Left kidney (tissue), 2 donors: Measurements from ENCODE around the gene ASB8. TPM values are rescaled to one million over a fixed set of nuclear protein-coding genes. Genes with fewer than 3 reads are reported as not detected.
"Not testable (repeated sequence)": the region's sequence is repeated elsewhere in the genome, so short reads cannot be mapped to it uniquely, and the experiment has no call there.

Experiments used
- DNase-seq: peaks from one replicate; pipeline ENCODE4 v3.0.0-alpha.2; 2013
- polyA plus RNA-seq: library from polyadenylated mRNA; unstranded; fragments of 120-200 nt; gene quantifications from one replicate; pipeline ENCODE4 v1.2.1, GENCODE V29; 2013; ENCODE audit not compliant: insufficient read length

Gene ASB8
- polyA plus RNA-seq, 1 donor: 47.0 TPM

DNA sequence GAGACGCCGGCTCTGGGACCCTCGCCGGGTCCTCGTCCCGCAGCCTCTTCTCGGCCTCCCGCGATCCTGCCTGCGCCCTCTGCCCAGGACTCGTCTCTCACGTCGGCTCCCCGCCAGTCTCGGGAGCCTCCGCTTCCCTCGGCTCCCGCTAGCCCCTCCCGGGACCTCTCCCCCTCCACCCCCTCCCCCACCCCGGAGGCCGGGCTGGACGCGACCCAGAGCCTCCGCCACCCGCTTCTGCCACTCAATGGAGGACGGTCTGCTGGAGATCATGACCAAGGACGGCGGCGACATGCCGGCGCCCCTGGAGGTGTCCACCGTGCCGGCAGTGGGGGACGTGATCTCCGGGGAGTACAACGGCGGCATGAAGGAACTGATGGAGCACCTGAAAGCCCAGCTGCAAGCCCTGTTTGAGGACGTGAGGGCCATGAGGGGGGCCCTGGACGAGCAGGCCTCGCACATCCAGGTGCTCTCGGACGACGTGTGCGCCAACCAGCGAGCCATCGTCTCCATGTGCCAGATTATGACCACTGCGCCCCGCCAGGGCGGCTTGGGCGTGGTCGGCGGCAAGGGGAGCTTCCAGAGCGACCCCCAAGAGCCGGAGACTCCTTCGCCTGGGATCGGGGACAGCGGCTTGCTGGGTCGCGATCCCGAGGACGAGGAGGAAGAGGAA lies 26.7 kb upstream of the ASB8 start:
- no peak for DNase-seq

- peak; percentile 80 for DNase-seq
Observed at GRCh38 chr12:48183091-48183875, 26.0 kb upstream of the ASB8 start, which contains the start of gene CCDC184. Gene CCDC184, plus strand, starts transcription at chr12:48183644. Its CDS starts 479 bp downstream, at chr12:48184123.

- DNase-seq: no peak
Observed at GRCh38 chr12:48182631-48183030, 25.3 kb upstream of the ASB8 start.

DNA sequence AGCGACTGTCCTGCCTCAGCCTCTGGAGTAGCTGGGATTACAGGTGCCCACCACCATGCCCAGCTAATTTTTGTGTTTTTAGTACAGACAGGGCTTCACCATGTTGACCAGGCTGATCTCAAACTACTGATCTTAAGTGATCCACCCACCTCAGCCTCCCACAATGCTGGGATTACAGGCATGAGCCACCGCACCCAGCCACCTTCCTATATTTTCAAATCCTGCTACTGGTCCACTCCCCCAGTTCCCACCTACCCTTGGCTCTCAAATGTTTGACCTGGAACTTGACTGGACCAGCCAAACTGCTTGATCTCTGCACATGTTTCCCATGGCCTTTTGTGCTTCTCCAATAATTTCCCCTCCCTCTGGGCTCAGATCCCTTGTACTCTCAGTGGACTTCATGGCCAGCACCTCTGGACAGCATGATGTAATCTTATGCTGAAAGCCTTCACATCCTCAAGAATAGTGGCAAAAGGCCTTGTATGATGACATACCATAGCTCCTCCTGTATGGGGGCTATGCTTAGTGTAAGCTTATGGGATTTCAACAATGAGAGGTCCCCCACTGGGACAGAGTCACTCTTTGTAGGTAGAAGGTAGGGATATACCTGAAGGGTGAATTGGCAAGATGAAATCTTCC lies 23.7 kb upstream of the ASB8 start:
- DNase-seq: no peak

- no peak for DNase-seq
Observed at GRCh38 chr12:48180424-48180823, 23.1 kb upstream of the ASB8 start.

GRCh38 chr12:48179466-48179865 lies 22.2 kb upstream of the ASB8 start:
- no peak for DNase-seq

DNA sequence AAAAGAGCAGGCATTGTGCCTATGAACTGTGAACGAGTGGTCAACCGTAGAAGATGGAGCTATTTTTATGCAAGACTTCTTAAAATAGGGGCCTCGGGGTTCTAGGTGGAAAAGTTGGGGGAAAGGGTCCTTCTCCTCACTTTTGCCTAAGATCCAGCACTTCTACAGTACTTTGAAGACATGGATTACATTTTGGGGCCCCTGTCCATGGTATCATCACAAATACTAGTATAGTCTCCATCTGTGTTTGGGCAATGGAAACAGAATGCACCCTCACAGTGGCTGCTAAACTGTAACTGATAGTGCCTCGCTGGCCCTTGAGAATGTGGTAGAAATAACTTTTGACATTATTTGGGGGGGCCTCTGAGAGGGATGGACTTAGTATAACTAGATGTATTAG lies 20.7 kb upstream of the ASB8 start:
- no peak for DNase-seq

GRCh38 chr12:48176417-48176751 lies 19.1 kb upstream of the ASB8 start:
- DNase-seq: no peak

- DNase-seq: no peak
Observed at GRCh38 chr12:48175613-48176416, 18.5 kb upstream of the ASB8 start.

DNA sequence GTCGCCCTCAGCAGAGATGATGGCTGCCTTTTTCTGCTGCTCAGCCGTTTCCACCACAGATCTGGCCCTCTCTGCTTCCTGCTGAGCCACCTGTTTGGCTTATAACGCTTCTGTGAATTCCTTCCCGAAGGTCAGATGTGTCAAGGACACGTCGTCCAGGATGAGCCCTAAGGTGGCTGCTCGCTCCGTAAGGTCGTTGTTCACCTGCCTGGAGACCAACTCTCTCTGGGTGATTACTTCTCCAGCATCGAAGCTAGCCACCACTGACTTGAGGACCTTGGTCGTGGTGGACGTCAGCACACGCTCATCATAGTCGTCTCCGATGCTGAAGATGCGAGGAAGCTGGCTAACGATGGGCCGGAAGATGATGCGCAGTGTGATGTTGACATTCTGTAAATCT lies 11.7 kb upstream of the ASB8 start:
- no peak for DNase-seq

GRCh38 chr12:48165089-48165981 lies 8.0 kb upstream of the ASB8 start:
- no peak for DNase-seq

GRCh38 chr12:48164451-48164850 lies 7.1 kb upstream of the ASB8 start:
- DNase-seq: no peak

- no peak for DNase-seq
Observed at GRCh38 chr12:48163150-48163747, 5.9 kb upstream of the ASB8 start.

- no peak for DNase-seq
Observed at GRCh38 chr12:48160807-48161206, 3.5 kb upstream of the ASB8 start.

- DNase-seq: no peak
Observed at GRCh38 chr12:48160046-48160445, 2.7 kb upstream of the ASB8 start.

GRCh38 chr12:48157889-48158370 lies 615 bp upstream of the ASB8 start:
- no peak for DNase-seq

DNA sequence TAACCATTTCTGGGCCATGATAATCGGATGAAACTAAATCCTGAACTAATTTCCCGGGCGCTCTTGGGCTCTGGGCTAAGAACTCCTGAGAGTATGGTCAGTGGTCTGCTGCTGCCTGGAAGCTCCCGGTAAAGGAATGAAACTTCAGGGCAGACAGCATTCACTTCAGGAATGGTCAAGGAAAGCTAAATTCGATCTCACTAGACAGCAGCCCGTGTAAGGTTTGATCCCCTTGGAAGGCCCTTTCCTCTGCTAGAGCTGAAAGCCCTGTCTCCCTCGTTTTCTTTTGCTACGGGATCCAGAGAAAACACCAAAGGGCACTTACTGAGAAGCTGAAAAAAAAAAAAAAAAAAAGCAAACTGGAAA lies 680 bp downstream of the ASB8 start:
- no peak for DNase-seq

GRCh38 chr12:48155786-48156185 lies 1.5 kb downstream of the ASB8 start:
- not testable (repeated sequence) for DNase-seq

- no peak for DNase-seq
Observed at GRCh38 chr12:48151103-48151771, 6.1 kb downstream of the ASB8 start.

DNA sequence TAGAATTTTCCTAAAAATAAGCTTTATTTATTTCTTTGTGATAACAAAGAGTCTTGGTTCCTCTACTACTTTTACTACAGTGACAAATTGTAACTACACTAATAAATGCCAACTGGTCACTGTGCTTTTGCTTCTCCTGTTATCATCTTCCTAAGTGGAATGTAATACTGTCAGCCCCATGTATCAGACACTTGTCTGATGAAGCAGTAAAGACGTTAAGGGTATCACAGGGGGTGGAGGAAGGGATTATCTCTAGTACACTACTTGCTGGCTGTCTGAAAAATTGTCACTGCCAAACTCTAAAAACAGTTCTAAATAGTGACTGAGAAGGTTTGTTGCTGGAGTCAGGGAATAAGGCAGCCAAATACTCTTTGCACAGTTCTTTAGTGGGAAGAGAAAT lies 11.3 kb downstream of the ASB8 start:
- no peak for DNase-seq
